ENCODE results near the gene SARNP. TPM values are rescaled to one million over a fixed set of nuclear protein-coding genes. Genes with fewer than 3 reads are reported as not detected.

SARNP gene
- total and polyA plus RNA-seq, 9 donors, result 48.0 to 89.3 (median 59.7) TPM

DNA sequence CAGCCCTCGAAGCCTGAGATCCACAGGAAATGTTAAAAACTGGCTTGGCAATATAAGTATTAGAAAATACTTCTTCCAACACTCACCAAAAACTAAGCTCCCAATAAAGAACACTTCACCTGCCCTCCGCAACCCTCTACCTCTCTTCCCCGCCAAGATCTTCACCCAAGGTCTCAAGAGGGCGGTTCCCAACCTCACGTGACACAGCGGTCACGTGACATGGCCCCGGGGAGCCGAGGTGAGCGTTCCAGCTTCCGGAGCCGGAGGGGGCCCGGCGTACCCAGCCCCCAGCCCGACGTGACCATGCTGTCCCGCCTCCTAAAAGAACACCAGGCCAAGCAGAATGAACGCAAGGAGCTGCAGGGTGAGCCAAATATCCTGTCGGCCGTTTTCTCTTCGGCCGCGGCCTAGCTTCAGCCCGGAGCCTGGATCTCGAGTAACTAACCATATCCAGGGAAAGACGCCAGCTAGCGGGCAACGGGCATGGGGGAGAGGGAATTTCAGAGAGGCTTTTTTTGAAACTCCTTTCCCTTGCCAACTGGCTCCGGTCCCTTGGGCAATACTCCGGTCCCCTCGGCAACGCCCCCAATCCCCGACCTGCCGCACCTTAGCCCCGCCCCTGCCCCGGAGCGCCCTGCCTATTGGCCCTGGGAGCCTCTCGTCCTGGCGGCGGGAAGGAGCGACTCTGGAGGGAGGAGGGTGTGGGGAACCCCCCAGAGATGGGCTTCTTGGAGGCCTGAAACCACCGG, 101.5 kb downstream of the SARNP start, which contains the start of gene BLOC1S1:
Gene BLOC1S1 (plus strand): TSS at position 214 of the 749 bp plus-strand sequence. CDS start 6 bp downstream, at position 220.
- H3K9me3 ChIP-seq, result no peaks in the 10 kb centered on the region
- intact Hi-C loops (cut with DNase I), result no loop called here
- peak within 1 kb of the TSS; percentile 52 for H3K4me3 ChIP-seq
- peak; percentile 93 to 97 (median 95) for DNase-seq
- H3K27me3 ChIP-seq, result no peaks in the 10 kb centered on the region
- WGBS, 3 donors, result 0 to 1% (median 1%) methylated on average over 34 to 42 of the region's 42 CpGs
- peak; percentile 49 for TF ChIP-seq POLR2A (IDR thresholded peaks at IDR 0.05)
- TF ChIP-seq, protein P1, sequence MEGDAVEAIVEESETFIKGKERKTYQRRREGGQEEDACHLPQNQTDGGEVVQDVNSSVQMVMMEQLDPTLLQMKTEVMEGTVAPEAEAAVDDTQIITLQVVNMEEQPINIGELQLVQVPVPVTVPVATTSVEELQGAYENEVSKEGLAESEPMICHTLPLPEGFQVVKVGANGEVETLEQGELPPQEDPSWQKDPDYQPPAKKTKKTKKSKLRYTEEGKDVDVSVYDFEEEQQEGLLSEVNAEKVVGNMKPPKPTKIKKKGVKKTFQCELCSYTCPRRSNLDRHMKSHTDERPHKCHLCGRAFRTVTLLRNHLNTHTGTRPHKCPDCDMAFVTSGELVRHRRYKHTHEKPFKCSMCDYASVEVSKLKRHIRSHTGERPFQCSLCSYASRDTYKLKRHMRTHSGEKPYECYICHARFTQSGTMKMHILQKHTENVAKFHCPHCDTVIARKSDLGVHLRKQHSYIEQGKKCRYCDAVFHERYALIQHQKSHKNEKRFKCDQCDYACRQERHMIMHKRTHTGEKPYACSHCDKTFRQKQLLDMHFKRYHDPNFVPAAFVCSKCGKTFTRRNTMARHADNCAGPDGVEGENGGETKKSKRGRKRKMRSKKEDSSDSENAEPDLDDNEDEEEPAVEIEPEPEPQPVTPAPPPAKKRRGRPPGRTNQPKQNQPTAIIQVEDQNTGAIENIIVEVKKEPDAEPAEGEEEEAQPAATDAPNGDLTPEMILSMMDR (IDR thresholded peaks at IDR 0.05), result peak in 1 of 3 donors; percentile 24
- peak; percentile 37 for TF ChIP-seq EP300 (IDR thresholded peaks at IDR 0.05)
- peak within 1 kb of the TSS; percentile 88 for H3K27ac ChIP-seq
- H3K4me1 ChIP-seq (ENCODE audit: insufficient read depth), result peaks cover 12% of the 10 kb centered on the region
- no peaks in the 10 kb centered on the region for H3K36me3 ChIP-seq

DNA sequence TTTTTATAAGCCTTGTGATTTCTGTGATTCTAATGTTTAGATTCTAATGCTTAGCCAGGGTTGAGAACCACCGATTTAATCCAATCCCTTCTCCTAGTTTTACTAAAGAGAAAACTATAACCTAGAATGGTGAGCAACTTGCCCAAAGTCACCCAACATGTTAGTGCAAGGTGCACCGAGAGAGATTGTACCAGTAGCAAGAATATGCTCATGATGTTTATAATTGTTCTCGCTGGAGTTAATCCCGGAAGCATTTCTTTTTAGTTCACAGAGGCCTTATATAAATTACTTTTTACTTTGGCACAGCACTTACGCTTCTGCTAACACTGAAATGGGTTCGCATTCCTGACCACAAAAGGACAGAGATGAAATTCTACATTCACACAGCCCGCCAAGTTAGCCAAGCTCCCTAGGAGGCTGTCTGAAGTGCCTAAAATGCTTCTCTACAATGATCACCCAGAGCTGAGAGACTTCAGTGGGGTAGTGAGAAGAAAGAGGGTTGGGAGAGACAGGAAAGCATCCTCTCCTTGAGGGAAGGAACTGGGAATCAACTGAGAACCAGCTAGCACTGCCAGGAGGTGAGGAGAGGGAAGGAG, 102.3 kb downstream of the SARNP start:
- Histone ChIP-seq H3K27me3 (no peaks in the 10 kb centered on the region), H3K36me3 (no peaks in the 10 kb centered on the region), H3K27ac (peak overlapping the region; percentile 88), H3K4me3 (peak overlapping the region; percentile 52), H3K9me3 (no peaks in the 10 kb centered on the region), H3K4me1 (ENCODE audit: insufficient read depth) (peaks cover 12% of the 10 kb centered on the region)
- no peak for TF ChIP-seq EP300 (IDR thresholded peaks at IDR 0.05)
- TF ChIP-seq POLR2A (IDR thresholded peaks at IDR 0.05), result no peak
- TF ChIP-seq, protein P1 (IDR thresholded peaks at IDR 0.05), result no peak
- WGBS, 3 donors, result 50 to 53% (median 51%) methylated on average over 7 of the region's 7 CpGs
- intact Hi-C loops (cut with DNase I), result no loop called here
- DNase-seq, result no peak

DNA sequence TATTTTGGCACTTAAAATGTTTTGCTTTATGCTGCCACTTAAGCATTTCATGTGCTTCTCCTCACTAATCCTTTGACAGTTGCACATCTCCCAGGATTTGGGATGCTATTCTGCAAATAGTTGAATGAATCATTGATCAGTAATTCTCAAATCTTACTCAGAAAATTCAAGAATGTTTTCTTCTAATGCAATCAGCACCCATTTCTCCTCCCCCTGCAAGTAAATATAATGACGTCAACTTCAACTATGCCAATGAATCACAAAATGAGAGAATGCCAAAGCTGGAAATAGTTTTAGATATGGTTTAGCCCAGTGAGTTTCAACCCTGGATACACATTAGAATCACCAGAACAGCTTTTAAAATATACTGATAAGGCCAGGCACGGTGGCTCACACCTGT, 103.8 kb downstream of the SARNP start:
- 54 to 70% (median 63%) methylated on average over 2 of the region's 2 CpGs for WGBS, 3 donors
- Histone ChIP-seq H3K4me3 (no peak overlapping the region), H3K27ac (no peak overlapping the region), H3K9me3 (no peaks in the 10 kb centered on the region), H3K27me3 (no peaks in the 10 kb centered on the region), H3K4me1 (ENCODE audit: insufficient read depth) (peaks cover 10% of the 10 kb centered on the region), H3K36me3 (no peaks in the 10 kb centered on the region)
- no peak for DNase-seq
- intact Hi-C loops (cut with DNase I), result no loop called here
- TF ChIP-seq EP300 (IDR thresholded peaks at IDR 0.05) (no peak), POLR2A (IDR thresholded peaks at IDR 0.05) (no peak)
- TF ChIP-seq, protein P1 (IDR thresholded peaks at IDR 0.05), result no peak

DNA sequence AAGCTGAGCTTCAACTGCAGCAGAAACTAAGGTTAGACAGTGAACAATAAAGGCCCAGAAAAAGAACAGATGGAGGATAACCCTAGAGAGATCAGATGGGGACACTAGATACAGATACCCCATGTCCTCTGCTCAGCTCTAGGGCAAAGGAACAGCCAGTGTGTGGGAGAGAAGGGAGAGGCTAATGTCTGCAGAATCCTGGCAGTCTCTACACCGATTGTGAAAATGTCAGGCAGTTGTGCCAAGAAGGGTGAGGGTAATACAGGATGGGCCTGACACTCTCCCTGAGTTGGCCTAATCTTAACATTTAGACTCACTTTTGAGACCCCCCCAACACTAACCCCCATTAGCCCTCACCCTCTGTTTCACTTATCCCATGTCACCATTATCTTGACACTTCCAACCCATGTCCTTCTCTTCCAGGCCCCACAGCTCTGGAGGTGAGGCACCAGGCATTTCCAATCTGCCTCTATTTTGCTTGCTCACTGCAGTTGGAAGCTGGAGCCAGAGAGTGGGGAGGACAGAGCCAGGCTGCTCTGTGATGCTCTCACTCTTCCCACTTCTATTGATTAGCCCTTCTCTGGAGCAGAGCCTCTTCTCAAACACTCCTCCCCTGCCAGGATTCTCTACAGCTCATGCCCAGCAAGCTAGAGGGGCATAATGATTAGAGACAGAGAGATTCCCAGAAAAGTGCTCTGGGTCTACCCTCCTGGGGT, 104.7 kb downstream of the SARNP start:
- Histone ChIP-seq H3K36me3 (no peaks in the 10 kb centered on the region), H3K4me3 (no peak overlapping the region), H3K9me3 (no peaks in the 10 kb centered on the region), H3K27ac (no peak overlapping the region), H3K4me1 (ENCODE audit: insufficient read depth) (peaks cover 10% of the 10 kb centered on the region), H3K27me3 (no peaks in the 10 kb centered on the region)
- WGBS, 3 donors, result 15 to 21% (median 20%) methylated on average over 1 of the region's 1 CpG
- intact Hi-C loops (cut with DNase I), result no loop called here
- TF ChIP-seq POLR2A (IDR thresholded peaks at IDR 0.05), result no peak
- TF ChIP-seq EP300 (IDR thresholded peaks at IDR 0.05), result no peak
- TF ChIP-seq, protein P1 (IDR thresholded peaks at IDR 0.05), result no peak
- no peak for DNase-seq
